ENCODE measurements around the gene RPP21.

DNA sequence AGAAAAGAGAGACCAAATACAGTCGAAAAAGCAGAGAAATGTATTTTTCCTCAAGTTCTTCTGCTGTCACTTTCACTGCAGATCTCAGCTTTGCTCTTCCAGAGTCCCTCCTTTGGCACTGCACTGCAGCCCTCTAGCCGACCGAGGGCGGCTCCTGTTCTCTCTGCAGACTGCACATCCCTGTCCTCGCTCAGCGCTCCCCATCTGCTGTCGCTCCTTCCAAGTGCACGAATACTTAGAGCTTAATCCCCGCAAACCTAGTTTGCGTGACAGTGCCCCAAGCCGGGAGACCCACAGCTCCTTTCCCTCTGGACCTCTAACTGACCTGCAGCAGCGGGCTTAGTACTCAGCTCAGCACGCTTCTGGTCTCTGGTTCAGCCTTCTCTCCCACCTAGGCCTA lies 15.2 kb downstream of the RPP21 start:
- TF ChIP-seq, protein P1, sequence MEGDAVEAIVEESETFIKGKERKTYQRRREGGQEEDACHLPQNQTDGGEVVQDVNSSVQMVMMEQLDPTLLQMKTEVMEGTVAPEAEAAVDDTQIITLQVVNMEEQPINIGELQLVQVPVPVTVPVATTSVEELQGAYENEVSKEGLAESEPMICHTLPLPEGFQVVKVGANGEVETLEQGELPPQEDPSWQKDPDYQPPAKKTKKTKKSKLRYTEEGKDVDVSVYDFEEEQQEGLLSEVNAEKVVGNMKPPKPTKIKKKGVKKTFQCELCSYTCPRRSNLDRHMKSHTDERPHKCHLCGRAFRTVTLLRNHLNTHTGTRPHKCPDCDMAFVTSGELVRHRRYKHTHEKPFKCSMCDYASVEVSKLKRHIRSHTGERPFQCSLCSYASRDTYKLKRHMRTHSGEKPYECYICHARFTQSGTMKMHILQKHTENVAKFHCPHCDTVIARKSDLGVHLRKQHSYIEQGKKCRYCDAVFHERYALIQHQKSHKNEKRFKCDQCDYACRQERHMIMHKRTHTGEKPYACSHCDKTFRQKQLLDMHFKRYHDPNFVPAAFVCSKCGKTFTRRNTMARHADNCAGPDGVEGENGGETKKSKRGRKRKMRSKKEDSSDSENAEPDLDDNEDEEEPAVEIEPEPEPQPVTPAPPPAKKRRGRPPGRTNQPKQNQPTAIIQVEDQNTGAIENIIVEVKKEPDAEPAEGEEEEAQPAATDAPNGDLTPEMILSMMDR (IDR thresholded peaks at IDR 0.05): no peak
- TF ChIP-seq POLR2A (IDR thresholded peaks at IDR 0.05): no peak
